Renal pelvis (tissue), 12 donors: ENCODE data around the gene FRAT1. TPM values are rescaled to one million over a fixed set of nuclear protein-coding genes. Genes with fewer than 3 reads are reported as not detected.
"Not testable (repeated sequence)": the region's sequence is repeated elsewhere in the genome, so short reads cannot be mapped to it uniquely, and the experiment has no call there.

Experiments
- DNase-seq: peaks from one replicate; pipeline ENCODE4 v3.0.0-alpha.2; 2013
- long read RNA-seq, 16 experiments: transcript quantifications; one replicate each; lab custom pipeline, GENCODE V29; 2026
- polyA plus RNA-seq, 3 donors: library from polyadenylated mRNA; unstranded; fragments of 120-200 nt; gene quantifications; one replicate each; pipeline ENCODE4 v1.2.1, GENCODE V29; 2013; ENCODE audit not compliant: insufficient read length in 3 of 3

FRAT1 gene, protein sequence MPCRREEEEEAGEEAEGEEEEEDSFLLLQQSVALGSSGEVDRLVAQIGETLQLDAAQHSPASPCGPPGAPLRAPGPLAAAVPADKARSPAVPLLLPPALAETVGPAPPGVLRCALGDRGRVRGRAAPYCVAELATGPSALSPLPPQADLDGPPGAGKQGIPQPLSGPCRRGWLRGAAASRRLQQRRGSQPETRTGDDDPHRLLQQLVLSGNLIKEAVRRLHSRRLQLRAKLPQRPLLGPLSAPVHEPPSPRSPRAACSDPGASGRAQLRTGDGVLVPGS
- 1 to 10 TPM; 3.8 to 5.2 (median 4.3) TPM for polyA plus RNA-seq
- long read RNA-seq, donor 1, transcript FRAT1-201 (1 exons, 2,649 nt): major isoform, 7 of 7 reads
- long read RNA-seq, donor 1, partial matches to known transcripts: 0 of 7 reads
- long read RNA-seq, donor 1, other reads (novel, unspliced or antisense): 0 of 7 reads
- long read RNA-seq, donor 2, transcript FRAT1-201 (1 exons, 2,649 nt): major isoform, 9 of 9 reads
- long read RNA-seq, donor 2, partial matches to known transcripts: 0 of 9 reads
- long read RNA-seq, donor 2, other reads (novel, unspliced or antisense): 0 of 9 reads
- long read RNA-seq, donor 3, transcript FRAT1-201 (1 exons, 2,649 nt): major isoform, 8 of 8 reads
- long read RNA-seq, donor 3, partial matches to known transcripts: 0 of 8 reads
- long read RNA-seq, donor 3, other reads (novel, unspliced or antisense): 0 of 8 reads
- long read RNA-seq, donor 4, transcript FRAT1-201 (1 exons, 2,649 nt): major isoform, 6 of 6 reads
- long read RNA-seq, donor 4, partial matches to known transcripts: 0 of 6 reads
- long read RNA-seq, donor 4, other reads (novel, unspliced or antisense): 0 of 6 reads
- long read RNA-seq, donor 5, partial matches to known transcripts: 0 of 3 reads
- long read RNA-seq, donor 5, other reads (novel, unspliced or antisense): 0 of 3 reads
- long read RNA-seq, donor 6, partial matches to known transcripts: 0 of 4 reads
- long read RNA-seq, donor 6, other reads (novel, unspliced or antisense): 0 of 4 reads
- long read RNA-seq, donor 7, transcript FRAT1-201 (1 exons, 2,649 nt): major isoform, 7 of 7 reads
- long read RNA-seq, donor 7, partial matches to known transcripts: 0 of 7 reads
- long read RNA-seq, donor 7, other reads (novel, unspliced or antisense): 0 of 7 reads
- long read RNA-seq, donor 8, partial matches to known transcripts: 0 of 3 reads
- long read RNA-seq, donor 8, other reads (novel, unspliced or antisense): 0 of 3 reads
- long read RNA-seq, donor 9, transcript FRAT1-201 (1 exons, 2,649 nt): major isoform, 7 of 7 reads
- long read RNA-seq, donor 9, partial matches to known transcripts: 0 of 7 reads
- long read RNA-seq, donor 9, other reads (novel, unspliced or antisense): 0 of 7 reads
- long read RNA-seq, donor 10, transcript FRAT1-201 (1 exons, 2,649 nt): major isoform, 6 of 6 reads
- long read RNA-seq, donor 10, partial matches to known transcripts: 0 of 6 reads
- long read RNA-seq, donor 10, other reads (novel, unspliced or antisense): 0 of 6 reads
- long read RNA-seq, donor 11, partial matches to known transcripts: 0 of 4 reads
- long read RNA-seq, donor 11, other reads (novel, unspliced or antisense): 0 of 4 reads
- long read RNA-seq, donor 12, transcript FRAT1-201 (1 exons, 2,649 nt): major isoform, 8 of 8 reads
- long read RNA-seq, donor 12, partial matches to known transcripts: 0 of 8 reads
- long read RNA-seq, donor 12, other reads (novel, unspliced or antisense): 0 of 8 reads
- long read RNA-seq, donor 13, transcript FRAT1-201 (1 exons, 2,649 nt): major isoform, 8 of 8 reads
- long read RNA-seq, donor 13, partial matches to known transcripts: 0 of 8 reads
- long read RNA-seq, donor 13, other reads (novel, unspliced or antisense): 0 of 8 reads
- long read RNA-seq, donor 14: 0 reads
- long read RNA-seq, donor 15, transcript FRAT1-201 (1 exons, 2,649 nt): major isoform, 9 of 9 reads
- long read RNA-seq, donor 15, partial matches to known transcripts: 0 of 9 reads
- long read RNA-seq, donor 15, other reads (novel, unspliced or antisense): 0 of 9 reads
- long read RNA-seq, donor 16, transcript FRAT1-201 (1 exons, 2,649 nt): major isoform, 10 of 10 reads
- long read RNA-seq, donor 16, partial matches to known transcripts: 0 of 10 reads
- long read RNA-seq, donor 16, other reads (novel, unspliced or antisense): 0 of 10 reads

DNA sequence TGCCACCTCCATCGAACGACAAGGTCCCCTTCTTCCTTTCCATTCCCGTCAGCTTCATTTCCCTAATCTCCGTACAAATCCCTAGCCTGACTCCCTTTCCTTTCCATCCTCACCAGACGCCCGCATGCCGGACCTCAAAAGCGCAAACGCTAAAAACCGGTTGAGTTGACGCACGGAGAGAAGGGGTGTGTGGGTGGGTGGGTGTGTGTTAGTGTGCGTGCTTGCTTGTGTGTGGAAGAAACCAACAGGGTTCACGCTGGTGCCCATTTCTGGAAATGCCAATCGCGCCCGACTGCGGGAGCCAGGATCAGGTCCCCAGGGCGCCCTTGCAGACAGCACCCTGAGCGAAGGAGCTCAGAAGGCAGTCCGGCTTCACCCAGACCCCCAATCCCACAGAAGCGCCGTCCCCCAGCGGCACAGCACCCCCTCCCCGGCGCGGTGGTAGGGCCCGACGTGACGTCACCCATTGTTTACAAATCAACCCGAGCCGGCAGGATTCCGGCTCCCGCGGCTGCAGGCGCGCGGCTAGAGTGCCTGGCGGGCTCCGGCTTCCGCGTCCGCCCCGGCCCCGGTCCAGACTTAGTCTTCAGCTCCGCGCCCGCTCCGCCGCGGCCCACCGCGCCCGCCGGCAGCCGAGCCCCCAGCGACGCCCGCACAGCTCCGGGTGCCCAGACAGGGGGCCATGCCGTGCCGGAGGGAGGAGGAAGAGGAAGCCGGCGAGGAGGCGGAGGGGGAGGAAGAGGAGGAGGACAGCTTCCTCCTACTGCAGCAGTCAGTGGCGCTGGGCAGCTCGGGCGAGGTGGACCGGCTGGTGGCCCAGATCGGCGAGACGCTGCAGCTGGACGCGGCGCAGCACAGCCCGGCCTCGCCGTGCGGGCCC lies at the start of gene FRAT1:
TSS of gene FRAT1 (plus strand) at position 500 of the 880 bp plus-strand sequence. CDS start at position 683, 183 bp downstream.
- DNase-seq: peak; percentile 89

DNA sequence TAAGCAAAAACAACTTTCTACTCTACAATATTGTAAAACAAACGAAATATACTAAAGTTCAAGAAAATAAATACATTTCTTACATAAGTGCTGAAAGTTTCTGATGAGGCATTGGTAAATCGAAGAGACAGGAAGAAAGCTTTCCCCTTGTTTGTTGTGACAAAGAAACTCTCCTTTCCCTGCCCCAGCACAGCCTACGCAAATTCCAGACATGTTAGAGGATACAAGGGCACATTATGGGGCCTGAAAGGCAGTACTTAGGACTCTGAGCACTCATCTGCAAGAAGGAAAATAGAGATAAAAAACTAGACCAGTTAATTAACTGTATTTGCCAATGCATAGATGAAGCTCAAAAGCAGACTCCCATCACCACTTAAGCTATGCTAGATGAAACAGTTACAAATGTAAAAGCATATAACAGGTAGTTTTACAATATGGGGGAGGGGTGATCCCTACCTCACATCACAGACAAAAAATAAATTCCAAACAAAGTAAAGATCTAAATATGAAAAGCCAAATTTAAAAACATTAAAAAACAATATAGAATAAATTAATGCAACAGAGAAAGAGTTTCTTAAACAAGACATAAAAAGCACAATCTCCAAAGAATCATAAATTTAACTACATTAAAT lies 48.4 kb upstream of the FRAT1 start:
- no peak for DNase-seq

DNA sequence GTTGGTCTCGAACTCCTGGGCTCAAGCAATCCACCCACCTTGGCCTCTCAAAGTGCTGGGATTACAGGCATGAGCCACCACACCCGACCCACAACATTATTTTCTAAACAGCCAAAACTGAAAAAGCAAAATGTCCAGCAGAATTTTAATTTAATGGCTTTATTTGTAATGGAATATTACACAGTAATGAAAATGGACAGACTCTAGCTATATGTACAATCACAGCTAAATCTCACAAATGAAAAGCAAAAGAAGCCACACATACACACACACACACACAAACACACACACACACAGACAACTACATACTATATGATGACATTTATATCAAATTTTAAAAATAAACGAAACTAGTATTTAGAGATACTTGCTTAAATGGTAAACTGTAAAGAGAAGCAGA lies 45.4 kb upstream of the FRAT1 start:
- no peak for DNase-seq

DNA sequence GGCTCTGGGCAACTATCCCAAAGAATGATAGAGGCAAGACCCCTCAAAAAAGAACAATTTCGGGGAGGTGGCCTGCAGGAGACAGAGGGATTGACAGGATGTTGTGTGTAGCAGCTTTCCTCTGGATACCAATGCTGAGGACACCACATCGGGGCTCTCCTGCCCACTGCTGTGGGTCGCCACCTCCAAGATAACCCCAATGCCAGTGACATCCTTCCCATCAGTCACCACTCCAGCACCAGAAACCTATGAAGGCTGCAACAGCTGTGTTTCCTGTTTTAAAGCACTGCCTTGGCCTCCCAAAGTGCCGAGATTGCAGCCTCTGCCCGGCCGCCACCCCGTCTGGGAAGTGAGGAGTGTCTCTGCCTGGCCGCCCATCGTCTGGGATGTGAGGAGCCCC lies 44.2 kb upstream of the FRAT1 start:
- DNase-seq: no peak

DNA sequence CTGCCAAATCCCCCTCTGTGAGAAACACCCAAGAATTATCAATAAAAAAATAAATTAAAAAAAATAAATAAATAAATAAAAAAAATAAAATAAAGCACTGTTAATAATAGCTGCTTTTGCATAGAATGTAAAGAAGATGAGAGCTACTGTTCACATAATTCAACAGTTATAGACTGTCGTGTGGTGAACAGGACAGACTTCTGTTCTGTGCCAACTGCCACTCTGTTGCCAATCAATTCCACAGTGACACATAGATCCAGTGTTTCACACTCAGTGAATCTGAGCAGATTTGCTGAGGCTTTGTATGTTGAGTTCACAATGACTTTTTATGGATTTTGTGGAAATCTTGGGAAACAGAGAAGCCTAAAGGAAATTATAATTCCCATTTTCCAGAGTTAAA lies 41.5 kb upstream of the FRAT1 start:
- no peak for DNase-seq

DNA sequence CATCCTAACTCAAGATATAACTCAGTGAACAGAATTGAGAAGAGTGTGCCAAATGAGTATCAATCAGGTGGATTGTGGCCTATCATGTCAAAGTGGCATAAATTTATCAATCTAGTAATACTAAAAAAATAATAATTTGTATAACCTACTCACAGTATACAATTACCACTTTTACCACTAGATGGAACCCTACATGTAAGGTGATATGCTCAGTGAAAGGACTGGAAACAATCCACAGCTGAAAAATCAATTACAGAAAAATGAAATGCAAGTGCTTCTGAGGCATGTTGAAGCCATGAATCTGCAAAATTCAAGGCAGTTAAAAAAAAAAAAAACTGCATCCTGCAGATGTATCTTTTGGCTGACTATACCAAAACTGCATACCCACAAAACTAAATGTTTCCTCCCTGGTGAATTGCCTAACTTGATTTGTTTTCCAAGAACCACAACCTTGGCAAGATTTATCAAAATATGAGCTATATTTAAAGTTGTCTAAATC lies 40.5 kb upstream of the FRAT1 start:
- peak; percentile 69 for DNase-seq

DNA sequence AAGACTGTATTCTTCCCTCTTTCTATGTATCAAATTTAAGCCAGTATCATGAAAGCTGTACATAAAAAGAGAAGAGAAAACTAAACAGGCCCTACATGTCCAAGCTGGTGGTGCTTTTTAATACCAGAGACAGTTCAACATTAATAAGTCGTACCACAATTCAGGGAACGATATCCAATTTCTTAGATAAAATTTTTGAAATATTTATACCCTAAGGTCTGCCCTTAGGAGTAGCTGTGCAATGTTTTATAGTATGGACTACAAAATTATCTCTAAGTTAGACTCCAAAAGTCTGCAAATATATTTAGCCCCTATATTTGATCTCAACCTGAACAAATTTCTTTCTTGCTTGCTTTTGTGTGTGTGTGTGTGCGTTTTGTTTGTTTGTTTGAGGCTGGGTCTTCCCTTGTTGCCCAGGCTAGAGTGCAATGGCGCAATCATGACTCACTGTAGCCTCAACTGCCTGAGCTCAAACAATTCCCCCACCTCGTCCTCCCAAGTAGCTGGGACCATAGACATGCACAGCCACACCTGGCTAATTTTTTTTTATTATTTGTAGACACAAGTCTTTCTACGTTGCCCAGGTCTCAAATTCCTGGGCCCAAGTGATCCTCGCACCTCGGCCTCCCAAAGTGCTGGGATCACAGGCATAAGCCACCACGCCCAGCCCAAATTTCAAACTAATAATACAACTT lies 39.8 kb upstream of the FRAT1 start:
- no peak for DNase-seq

DNA sequence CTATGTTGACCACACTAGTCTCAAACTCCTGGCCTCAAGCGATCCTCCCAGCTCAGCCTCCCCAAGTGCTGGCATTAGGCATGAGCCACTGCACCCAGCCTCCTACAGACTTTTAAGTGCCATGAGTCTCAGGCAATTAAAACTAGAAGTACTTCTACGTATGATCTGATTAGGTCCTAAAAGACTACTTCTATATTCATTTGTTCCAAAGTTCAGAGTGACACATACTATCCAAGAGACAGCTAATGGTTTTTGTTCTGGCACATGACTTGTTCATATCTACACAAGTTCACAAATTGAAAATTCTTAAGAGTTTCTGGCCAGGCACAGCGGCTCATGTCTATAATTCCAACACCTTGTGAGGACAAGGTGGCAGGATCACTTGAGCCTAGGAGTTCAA lies 38.3 kb upstream of the FRAT1 start:
- no peak for DNase-seq

DNA sequence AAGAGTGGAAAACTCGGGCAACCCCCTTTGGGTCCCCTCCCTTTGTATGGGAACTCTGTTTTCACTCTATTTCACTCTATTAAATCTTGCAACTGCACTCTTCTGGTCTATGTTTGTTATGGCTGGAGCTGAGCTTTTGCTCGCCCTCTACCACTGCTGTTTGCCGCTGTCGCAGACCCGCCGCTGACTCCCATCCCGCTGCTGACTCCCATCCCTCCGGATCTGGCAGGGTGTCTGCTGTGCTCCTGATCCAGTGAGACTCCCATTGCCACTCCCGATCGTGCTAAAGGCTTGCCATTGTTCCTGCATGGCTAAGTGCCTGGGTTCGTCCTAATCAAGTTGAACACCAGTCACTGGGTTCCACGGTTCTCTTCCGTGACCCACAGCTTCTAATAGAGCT lies 29.0 kb upstream of the FRAT1 start:
- DNase-seq: not testable (repeated sequence)

DNA sequence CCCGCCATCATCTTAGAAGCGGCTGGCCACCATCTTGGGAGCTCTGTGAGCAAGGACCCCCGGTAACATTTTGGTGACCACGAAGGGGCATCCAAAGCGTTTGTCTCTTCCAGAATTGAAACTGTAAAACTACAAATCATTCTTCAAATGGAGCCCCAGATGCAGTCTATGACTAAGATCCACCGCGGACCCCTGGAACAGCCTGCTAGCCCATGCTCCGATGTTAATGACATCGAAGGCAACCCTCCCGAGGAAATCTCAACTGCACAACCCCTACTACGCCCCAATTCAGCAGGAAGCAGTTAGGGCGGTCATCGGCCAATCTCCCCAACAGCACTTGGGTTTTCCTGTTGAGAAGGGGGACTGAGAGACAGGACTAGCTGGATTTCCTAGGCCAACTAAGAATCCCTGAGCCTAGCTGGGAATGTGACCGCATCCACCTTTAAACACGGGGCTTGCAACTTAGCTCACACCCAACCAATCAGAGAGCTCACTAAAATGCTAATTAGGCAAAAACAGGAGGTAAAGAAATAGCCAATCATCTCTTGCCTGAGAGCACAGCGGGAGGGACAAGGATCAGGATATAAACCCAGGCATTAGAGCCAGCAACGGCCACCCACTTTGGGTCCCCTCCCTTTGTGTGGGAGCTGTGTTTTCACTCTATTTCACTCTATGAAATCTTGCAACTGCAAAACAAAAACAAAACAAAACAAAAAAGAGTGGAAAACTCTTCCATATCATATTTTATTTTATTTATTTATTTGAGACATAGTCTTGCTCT lies 28.3 kb upstream of the FRAT1 start:
- not testable (repeated sequence) for DNase-seq

DNA sequence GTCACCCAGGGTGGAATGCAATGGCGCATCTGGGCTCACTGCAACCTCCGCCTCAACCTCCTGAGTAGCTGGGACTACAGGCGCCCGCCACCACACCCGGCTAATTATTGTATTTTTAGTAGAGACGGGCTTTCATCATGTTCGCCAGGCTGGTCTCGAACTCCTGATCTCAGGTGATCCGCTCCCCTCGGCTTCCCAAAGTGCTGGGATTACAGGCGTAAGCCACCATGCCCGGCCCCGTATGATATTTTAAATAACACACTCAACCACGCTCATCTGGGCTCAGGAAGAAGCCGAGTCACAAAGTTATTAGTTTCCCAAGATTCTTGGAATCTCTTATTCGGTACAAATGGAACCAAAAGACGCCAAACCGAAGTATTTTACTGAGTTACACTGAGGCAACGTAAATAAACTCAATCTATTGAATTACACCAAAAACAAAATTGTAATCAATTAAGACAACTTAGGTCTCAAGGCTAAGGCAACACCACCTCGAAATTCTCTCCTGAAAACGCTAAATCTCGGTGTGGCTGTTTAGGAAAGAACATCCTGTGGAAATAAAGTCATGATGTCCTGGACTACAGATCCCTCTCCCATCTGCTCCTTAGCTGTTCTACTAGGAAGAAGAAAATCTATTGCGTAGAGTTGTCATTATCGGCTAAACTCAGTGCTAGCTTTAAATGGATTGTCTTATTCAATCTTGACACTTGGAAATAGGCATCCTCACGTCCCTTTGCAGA lies 27.5 kb upstream of the FRAT1 start:
- DNase-seq: no peak

DNA sequence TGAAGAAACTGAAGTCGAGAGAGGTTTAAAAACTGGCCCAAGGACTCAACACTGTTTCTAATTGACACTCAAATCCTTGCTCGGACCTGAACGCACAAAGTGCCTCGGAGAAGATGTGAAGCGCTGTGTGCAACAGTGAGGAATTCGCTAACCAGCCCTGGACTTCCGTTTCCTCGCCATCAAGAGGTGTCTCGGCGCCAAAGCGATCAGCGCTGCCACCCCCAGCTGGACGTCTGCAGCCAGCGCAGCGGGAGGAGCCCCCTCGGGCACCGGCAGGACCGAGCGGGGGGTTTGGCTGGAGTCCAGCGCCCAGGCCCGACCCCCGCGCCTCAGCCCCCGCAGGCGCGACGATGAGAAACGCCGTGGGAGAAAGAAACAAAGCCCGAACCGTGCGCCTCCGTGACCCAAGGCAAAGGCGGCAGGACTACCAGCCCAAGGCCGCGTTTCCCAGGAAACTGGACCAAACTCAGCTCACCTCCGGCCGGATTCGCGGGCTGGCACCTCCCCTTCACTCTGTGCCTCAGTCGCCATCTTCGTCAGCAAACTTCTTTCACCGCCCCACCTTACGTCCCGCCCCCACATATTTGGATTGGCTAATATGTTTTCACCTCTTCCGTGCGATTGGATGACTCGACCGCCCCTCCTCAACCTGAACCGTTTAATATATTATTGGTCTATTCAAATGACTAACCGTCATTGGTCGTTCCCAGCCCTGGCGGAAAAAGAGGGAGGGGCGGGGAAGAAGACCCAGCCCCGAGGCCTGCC lies 26.8 kb upstream of the FRAT1 start, which contains the start of gene ARHGAP19:
TSS of gene ARHGAP19 (minus strand) at position 541 of the 765 bp plus-strand sequence. CDS start at position 531, 10 bp downstream.
- peak; percentile 99 for DNase-seq

DNA sequence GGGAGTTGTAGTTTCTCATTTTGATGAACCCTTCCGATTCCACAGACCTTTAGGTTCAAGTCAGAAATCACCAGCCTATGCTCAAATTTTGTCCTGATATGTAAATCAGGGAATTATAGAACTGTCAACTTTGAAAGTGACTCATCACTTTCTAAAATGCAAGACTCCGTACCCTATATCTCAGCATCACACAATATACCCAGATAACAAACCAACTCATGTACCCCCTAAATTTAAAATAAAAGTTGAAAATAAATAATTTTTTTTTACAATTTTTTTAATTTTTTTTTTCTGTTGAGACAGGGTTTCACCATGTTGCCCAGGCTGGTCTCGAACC lies 26.2 kb upstream of the FRAT1 start:
- no peak for DNase-seq

DNA sequence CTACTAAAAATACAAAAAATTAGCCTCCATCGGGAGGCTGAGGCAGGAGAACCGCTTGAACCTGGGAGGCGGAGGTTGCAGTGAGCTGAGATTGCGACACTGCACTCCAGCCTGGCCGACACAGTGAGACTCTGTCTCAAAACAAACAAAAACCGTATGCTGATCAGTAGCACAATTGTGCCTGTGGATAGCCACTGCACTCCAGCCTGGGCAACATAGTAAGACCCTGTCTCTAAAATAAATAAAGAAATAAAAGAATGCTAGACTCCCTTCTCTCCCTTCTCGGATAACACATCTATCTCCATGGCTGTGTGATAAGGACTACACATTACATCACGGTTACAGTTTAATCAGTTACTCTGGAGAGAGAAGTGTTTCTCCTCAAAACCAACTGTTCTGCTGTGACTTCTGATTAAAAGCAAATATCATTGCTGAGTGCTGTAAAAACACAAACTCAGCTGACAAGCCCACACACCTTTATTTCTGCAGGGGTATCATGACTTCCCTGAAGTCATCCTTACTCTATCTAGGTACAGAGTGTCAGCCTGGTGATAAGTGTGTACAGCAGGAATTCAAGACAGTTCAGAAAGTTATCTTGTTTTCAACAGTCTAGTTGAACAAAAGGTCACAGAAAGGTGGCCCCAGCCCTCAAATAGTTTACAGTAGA lies 21.4 kb upstream of the FRAT1 start:
- no peak for DNase-seq

DNA sequence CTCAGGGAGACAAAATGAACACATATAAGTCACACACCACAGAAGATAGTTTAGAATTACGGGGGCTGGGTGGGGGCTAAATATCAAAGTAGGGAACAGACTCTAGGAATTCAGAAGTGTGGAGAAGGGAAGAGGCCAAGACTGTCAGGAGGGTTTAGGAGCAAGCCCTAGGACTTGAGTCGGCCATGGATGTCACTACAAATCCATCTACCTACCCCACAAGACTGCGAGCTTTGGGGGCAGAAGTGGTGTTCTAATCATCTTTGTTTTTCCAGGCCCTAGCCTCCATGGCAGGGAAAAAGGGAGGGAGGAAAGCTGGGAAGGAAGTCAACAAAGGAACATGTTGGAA lies 20.9 kb upstream of the FRAT1 start:
- no peak for DNase-seq
